SK-N-MC (cell line): ENCODE results near the gene GPC5.

Source experiments
- EZH2 ChIP-seq: fragments of 200-600 bp; sonication (generic); IDR thresholded peaks from one replicate; pipeline ENCODE4 v1.6.1; 2017; ENCODE audit warnings: antibody characterized with exemption
- FOXP2 ChIP-seq: optimal IDR thresholded peaks from 2 replicates; pipeline ENCODE3; 2011; ENCODE audit warnings: mild to moderate bottlenecking, moderate library complexity; ENCODE audit not compliant: insufficient read depth; ENCODE audit errors: extremely low read length, control extremely low read depth

GRCh38 chr13:92433963-92434362 is 1035.5 kb downstream of the GPC5 start:
- no peak for TF ChIP-seq FOXP2
- no peak for TF ChIP-seq EZH2
